Uterine smooth muscle cell (primary cell): ENCODE data around the gene STAB2. TPM values are rescaled to one million over a fixed set of nuclear protein-coding genes. Genes with fewer than 3 reads are reported as not detected.

ENCODE experiments used
- total RNA-seq: library from RNA; depleted of rRNA; stranded (reverse); fragments of >200 nt; gene quantifications from 2 replicates; pipeline ENCODE4 v1.2.3, GENCODE V29; 2014

Gene STAB2, protein sequence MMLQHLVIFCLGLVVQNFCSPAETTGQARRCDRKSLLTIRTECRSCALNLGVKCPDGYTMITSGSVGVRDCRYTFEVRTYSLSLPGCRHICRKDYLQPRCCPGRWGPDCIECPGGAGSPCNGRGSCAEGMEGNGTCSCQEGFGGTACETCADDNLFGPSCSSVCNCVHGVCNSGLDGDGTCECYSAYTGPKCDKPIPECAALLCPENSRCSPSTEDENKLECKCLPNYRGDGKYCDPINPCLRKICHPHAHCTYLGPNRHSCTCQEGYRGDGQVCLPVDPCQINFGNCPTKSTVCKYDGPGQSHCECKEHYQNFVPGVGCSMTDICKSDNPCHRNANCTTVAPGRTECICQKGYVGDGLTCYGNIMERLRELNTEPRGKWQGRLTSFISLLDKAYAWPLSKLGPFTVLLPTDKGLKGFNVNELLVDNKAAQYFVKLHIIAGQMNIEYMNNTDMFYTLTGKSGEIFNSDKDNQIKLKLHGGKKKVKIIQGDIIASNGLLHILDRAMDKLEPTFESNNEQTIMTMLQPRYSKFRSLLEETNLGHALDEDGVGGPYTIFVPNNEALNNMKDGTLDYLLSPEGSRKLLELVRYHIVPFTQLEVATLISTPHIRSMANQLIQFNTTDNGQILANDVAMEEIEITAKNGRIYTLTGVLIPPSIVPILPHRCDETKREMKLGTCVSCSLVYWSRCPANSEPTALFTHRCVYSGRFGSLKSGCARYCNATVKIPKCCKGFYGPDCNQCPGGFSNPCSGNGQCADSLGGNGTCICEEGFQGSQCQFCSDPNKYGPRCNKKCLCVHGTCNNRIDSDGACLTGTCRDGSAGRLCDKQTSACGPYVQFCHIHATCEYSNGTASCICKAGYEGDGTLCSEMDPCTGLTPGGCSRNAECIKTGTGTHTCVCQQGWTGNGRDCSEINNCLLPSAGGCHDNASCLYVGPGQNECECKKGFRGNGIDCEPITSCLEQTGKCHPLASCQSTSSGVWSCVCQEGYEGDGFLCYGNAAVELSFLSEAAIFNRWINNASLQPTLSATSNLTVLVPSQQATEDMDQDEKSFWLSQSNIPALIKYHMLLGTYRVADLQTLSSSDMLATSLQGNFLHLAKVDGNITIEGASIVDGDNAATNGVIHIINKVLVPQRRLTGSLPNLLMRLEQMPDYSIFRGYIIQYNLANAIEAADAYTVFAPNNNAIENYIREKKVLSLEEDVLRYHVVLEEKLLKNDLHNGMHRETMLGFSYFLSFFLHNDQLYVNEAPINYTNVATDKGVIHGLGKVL (N-terminal part only)
- total RNA-seq, result not detected in 2 replicates

DNA sequence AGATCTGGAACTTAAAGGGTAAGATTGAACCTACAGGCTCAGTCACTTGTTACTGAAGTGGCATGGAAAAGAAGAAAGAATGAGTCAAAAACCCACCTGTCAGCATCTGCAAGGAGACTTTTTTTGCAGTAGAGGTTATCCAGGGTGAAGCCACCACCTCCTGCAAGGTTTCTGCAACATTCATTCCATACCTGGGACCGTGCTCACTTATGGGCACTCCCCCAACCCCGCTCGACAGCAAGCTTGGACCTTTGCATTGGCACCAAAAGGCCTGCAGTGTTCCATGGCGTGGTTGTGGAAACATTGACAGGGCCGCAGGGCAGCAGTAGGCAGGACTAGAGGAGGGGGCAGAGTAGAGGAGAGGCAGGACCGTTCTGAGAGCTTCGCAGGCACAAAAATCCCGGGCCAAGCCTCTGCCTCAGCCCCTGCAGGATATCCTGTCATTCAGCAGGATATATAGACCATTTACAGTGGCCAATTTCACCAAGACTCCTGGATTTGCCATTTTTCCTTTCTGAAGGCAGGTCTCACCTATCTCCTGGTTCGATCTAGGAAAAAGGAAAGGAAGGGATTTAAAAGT is at the start of gene STAB2:
Gene STAB2, plus strand, starts transcription at position 483 of the 580 bp plus-strand sequence. CDS start 204 bp downstream, outside the sequence.

Other genes with a start within 250 kb of the STAB2 start
- not detected in 2 replicates for gene C12orf42, start 91.3 kb upstream of the STAB2 start, total RNA-seq